Testis (tissue), 2 donors: ENCODE measurements around the gene ZNF681.

Source experiments
- CTCF ChIP-seq, 3 experiments: fragments of 450-650 bp in 2 of 3; fragments of 200-600 bp in 1 of 3; sonication (generic) in 1 of 3; IDR thresholded peaks; one replicate each; pipeline ENCODE4 v1.5.1; 2016 to 2019; ENCODE audit warnings: antibody characterized with exemption in 3 of 3, mild to moderate bottlenecking in 2 of 3, moderate library complexity in 1 of 3
- POLR2A ChIP-seq: fragments of 450-650 bp; IDR thresholded peaks from one replicate; pipeline ENCODE4 v1.6.1; 2017; ENCODE audit warnings: antibody characterized with exemption, mild to moderate bottlenecking, moderate library complexity

DNA sequence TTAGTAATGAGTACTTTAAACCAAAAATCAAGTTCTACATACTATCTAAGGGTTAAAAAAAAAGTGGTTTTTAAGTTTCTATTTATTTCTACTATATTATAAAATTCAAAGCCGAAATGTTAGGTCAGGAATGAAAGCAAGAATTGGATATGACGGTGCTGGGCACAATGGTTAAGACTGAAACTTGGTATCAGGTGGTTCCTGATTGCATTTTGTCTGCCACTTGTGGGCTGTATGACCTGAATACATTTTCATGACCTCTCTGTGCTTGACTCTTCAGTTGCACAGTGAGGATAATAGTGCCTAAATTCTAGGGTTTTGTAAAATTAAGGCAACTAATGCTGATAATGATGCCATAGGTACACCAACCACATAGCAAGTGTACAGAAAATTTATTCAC, 49.3 kb downstream of the ZNF681 start:
- TF ChIP-seq CTCF (IDR thresholded peaks at IDR 0.05) (no peak), POLR2A (no peak)
